Caki2 (cell line): ENCODE measurements around the gene PTPN3. TPM values are rescaled to one million over a fixed set of nuclear protein-coding genes. Genes with fewer than 3 reads are reported as not detected.

ENCODE experiments used
- DNase-seq: peaks from one replicate; pipeline ENCODE4 v3.0.0-alpha.2; 2015; ENCODE audit warnings: low read depth
- in situ Hi-C: cut with HindIII; loops from 2 replicates; pipeline ENCODE4 v1.10.0; 2016; ENCODE audit warnings: low sequenced_read_pairs, low pct_unique_long_range_greater_than_20kb, mixed read lengths
- total RNA-seq: library from RNA; depleted of rRNA; stranded (reverse); fragments of >200 nt; shearing (Covaris generic); gene quantifications from 2 replicates; pipeline ENCODE4 v1.2.3, GENCODE V29; 2014; ENCODE audit warnings: low replicate concordance

The PTPN3 gene
- total RNA-seq, 1 experiment from 2014 or later: 14.8 TPM

- in situ Hi-C loops: no loop called here
- DNase-seq: no peak
Measured at GRCh38 chr9:109481856-109482255, 16.3 kb downstream of the PTPN3 start.

- in situ Hi-C loops: no loop called here
Measured at GRCh38 chr9:109479822-109480221, 18.3 kb downstream of the PTPN3 start.

GRCh38 chr9:109478665-109479380 is 19.3 kb downstream of the PTPN3 start:
- in situ Hi-C loops: no loop called here
- DNase-seq: no peak

More at GRCh38 chr9:109479822-109480221, 18.3 kb downstream of the PTPN3 start:
- DNase-seq: no peak

- in situ Hi-C loops: no loop called here
- DNase-seq: no peak
Measured at GRCh38 chr9:109478051-109478563, 20.0 kb downstream of the PTPN3 start.

GRCh38 chr9:109477258-109478050 is 20.7 kb downstream of the PTPN3 start:
- in situ Hi-C loops: no loop called here
- DNase-seq: peak; percentile 98

- in situ Hi-C loops: no loop called here
- no peak for DNase-seq
Measured at GRCh38 chr9:109476642-109477257, 21.4 kb downstream of the PTPN3 start.

- in situ Hi-C loops: no loop called here
Measured at GRCh38 chr9:109475526-109475925, 22.6 kb downstream of the PTPN3 start.

GRCh38 chr9:109474944-109475343 is 23.2 kb downstream of the PTPN3 start:
- in situ Hi-C loops: no loop called here
- DNase-seq: no peak

More at GRCh38 chr9:109475526-109475925, 22.6 kb downstream of the PTPN3 start:
- DNase-seq: no peak

- DNase-seq: peak; percentile 49
- in situ Hi-C loops: no loop called here
Measured at GRCh38 chr9:109474170-109474569, 23.9 kb downstream of the PTPN3 start.

GRCh38 chr9:109473329-109473728 is 24.8 kb downstream of the PTPN3 start:
- in situ Hi-C loops: no loop called here
- no peak for DNase-seq

- in situ Hi-C loops: no loop called here
- DNase-seq: no peak
Measured at GRCh38 chr9:109471475-109472393, 26.4 kb downstream of the PTPN3 start.

- DNase-seq: peak; percentile 87
- in situ Hi-C loops: no loop called here
Measured at GRCh38 chr9:109469646-109470358, 28.3 kb downstream of the PTPN3 start.

- no peak for DNase-seq
- in situ Hi-C loops: no loop called here
Measured at GRCh38 chr9:109468927-109469326, 29.2 kb downstream of the PTPN3 start.

- in situ Hi-C loops: no loop called here
- no peak for DNase-seq
Measured at GRCh38 chr9:109467936-109468335, 30.2 kb downstream of the PTPN3 start.

- peak; percentile 40 for DNase-seq
- in situ Hi-C loops: no loop called here
Measured at GRCh38 chr9:109466623-109467590, 31.2 kb downstream of the PTPN3 start.

GRCh38 chr9:109463924-109464625 is 34.0 kb downstream of the PTPN3 start:
- DNase-seq: no peak
- in situ Hi-C loops: no loop called here
